Body of pancreas (tissue), 4 donors: Measurements from ENCODE around the gene OR1B1. TPM values are rescaled to one million over a fixed set of nuclear protein-coding genes. Genes with fewer than 3 reads are reported as not detected.
"Not testable (repeated sequence)": the region's sequence is repeated elsewhere in the genome, so short reads cannot be mapped to it uniquely, and the experiment has no call there.

ENCODE experiments used
- ATAC-seq: fragments of 150-250 bp; one replicate; pipeline ENCODE4 v1.9.1; 2016
- DNase-seq, 4 donors: peaks; one replicate each; pipeline ENCODE4 v3.0.0-alpha.2; 2019
- H3K27ac ChIP-seq, 4 donors: fragments of 200-600 bp; sonication (generic); 1 replicate in 3 of 4; 2 replicates in 1 of 4; pipeline versions ENCODE4 v1.5.1 to v1.6.1; 2016 to 2019; ENCODE audit warnings: mild to moderate bottlenecking in 1 of 4, mixed read lengths in 1 of 4, moderate library complexity in 1 of 4
- H3K27me3 ChIP-seq, 2 donors: fragments of 200-600 bp; sonication (generic); one replicate each; pipeline ENCODE4 v1.6.0; 2016; ENCODE audit warnings: mild to moderate bottlenecking in 1 of 2
- H3K36me3 ChIP-seq, 2 donors: fragments of 200-600 bp; sonication (generic); replicated peaks in 1 of 2; 2 replicates each; pipeline ENCODE4 v1.5.1; 2016; ENCODE audit warnings: low read depth in 2 of 2; ENCODE audit not compliant: insufficient read depth in 1 of 2
- H3K4me1 ChIP-seq: fragments of 200-600 bp; sonication (generic); one replicate; pipeline ENCODE4 v1.6.0; 2016
- H3K4me3 ChIP-seq, 2 donors: fragments of 200-600 bp; sonication (generic); 1 replicate in 1 of 2; 2 replicates in 1 of 2; pipeline ENCODE4 v1.5.1; 2016 to 2019
- H3K9me3 ChIP-seq, 3 donors: fragments of 200-600 bp; sonication (generic); 1 replicate in 2 of 3; 2 replicates in 1 of 3; pipeline ENCODE4 v1.5.1; 2016
- POLR2A ChIP-seq, 3 donors: fragments of 450-650 bp; IDR thresholded peaks; one replicate each; pipeline ENCODE4 v1.6.1; 2016; ENCODE audit warnings: antibody characterized with exemption in 3 of 3, mild to moderate bottlenecking in 2 of 3
- WGBS, 2 donors: methylation state at CpG; one replicate each; pipeline ENCODE4 v1.1.5; 2017; 5-methylcytosine and 5-hydroxymethylcytosine counted together
- intact Hi-C: fragments of 100-400 bp; cut with DNase I; formaldehyde crosslinking; loops from one replicate; pipeline ENCODE4 v1.15.1; 2023
- total RNA-seq, 2 donors: library from RNA; depleted of rRNA; stranded (reverse); fragments of >200 nt; gene quantifications; one replicate each; pipeline ENCODE4 v1.1.0, GENCODE V29; 2016
- TF ChIP-seq, protein P1 (sequence below), 7 experiments: fragments of 450-650 bp in 4 of 7; fragments of 200-600 bp in 3 of 7; sonication (generic) in 3 of 7; IDR thresholded peaks; one replicate each; pipeline ENCODE4 v1.5.1; 2016 to 2019; ENCODE audit warnings: antibody characterized with exemption in 7 of 7

OR1B1 gene
- total RNA-seq, 2 donors from 2014 or later, result not detected

DNA sequence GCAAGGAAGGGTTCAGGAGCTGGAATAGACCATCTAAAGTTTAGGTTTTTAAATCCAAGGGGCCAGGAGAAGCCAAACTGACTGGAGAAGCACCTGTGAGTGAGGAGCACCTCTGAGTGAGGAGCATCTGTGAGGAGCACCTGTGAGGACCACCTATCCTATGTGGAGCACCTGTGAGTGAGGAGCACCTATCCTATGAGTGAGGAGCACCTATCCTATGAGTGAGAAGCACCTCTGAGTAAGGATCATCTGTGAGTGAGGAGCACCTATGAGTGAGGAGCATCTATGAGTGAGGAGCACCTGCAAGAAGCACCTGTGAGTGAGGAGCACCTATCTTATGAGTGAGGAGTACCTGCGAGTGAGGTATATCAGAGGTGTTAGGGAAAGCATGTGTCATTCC, 50.8 kb downstream of the OR1B1 start:
- no peak for ATAC-seq
- no peak for DNase-seq
- no peak overlapping the region for H3K27ac ChIP-seq
- no peaks in the 10 kb centered on the region for H3K27me3 ChIP-seq
- intact Hi-C loops, result no loop called here
- no peaks in the 10 kb centered on the region for H3K4me1 ChIP-seq
- H3K36me3 ChIP-seq, result no peaks in the 10 kb centered on the region
- TF ChIP-seq, protein P1, sequence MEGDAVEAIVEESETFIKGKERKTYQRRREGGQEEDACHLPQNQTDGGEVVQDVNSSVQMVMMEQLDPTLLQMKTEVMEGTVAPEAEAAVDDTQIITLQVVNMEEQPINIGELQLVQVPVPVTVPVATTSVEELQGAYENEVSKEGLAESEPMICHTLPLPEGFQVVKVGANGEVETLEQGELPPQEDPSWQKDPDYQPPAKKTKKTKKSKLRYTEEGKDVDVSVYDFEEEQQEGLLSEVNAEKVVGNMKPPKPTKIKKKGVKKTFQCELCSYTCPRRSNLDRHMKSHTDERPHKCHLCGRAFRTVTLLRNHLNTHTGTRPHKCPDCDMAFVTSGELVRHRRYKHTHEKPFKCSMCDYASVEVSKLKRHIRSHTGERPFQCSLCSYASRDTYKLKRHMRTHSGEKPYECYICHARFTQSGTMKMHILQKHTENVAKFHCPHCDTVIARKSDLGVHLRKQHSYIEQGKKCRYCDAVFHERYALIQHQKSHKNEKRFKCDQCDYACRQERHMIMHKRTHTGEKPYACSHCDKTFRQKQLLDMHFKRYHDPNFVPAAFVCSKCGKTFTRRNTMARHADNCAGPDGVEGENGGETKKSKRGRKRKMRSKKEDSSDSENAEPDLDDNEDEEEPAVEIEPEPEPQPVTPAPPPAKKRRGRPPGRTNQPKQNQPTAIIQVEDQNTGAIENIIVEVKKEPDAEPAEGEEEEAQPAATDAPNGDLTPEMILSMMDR (IDR thresholded peaks at IDR 0.05), result no peak
- no peak for TF ChIP-seq POLR2A (IDR thresholded peaks at IDR 0.05)
- WGBS, 2 donors, result 27 to 58% methylated on average over 1 of the region's 1 CpG
- no peaks in the 10 kb centered on the region for H3K9me3 ChIP-seq
- H3K4me3 ChIP-seq, result no peak overlapping the region

DNA sequence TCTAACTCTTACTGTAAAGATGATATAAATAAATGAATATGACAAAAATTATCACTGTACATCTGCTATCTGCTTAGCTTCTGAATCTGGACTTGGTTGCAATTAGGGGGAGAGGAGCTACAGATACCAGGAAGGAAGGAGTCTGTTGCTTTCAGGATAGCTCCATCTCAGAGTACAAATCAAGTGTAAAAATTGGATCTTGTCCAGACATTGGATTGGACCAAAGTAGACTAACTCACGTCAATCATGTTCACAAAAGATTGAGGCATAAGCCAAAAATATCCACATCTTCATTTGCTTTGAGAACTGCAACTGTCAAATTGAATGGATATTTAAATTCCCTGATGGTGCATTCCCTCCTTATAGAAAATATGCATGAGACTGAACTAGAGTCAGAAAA, 51.7 kb downstream of the OR1B1 start:
- H3K27me3 ChIP-seq, result no peaks in the 10 kb centered on the region

DNA sequence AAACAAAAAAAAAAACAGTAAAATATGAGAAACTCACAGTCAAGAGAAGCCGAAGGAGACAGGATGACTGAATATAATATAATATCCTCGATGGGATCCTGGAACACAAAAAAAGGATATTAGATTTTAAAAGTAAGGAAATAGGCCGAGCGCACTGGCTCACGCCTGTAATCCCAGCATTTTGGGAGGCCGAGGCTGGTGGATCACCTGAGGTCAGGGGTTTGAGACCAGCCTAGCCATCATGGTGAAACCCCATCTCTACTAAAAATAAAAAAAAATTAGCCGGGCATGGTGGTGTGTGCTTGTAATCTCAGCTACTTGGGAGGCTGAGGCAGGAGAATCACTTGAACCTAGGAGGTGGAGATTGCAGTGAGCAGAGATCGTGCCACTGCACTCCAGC, 74.1 kb downstream of the OR1B1 start, which contains the start of gene OR1L8:
TSS of gene OR1L8 (minus strand) at position 101 of the 400 bp plus-strand sequence. CDS start 14,907 bp downstream, outside the sequence.
- H3K36me3 ChIP-seq, DNase-seq, H3K27ac ChIP-seq, ATAC-seq, H3K9me3 ChIP-seq, H3K27me3 ChIP-seq, H3K4me1 ChIP-seq, H3K4me3 ChIP-seq, intact Hi-C loops: not testable (repeated sequence)
- 77 to 83% methylated on average over 8 of the region's 8 CpGs for WGBS, 2 donors

More for the DNA sequence above, 51.7 kb downstream of the OR1B1 start:
- Histone ChIP-seq H3K4me3 (no peak overlapping the region), H3K36me3 (no peaks in the 10 kb centered on the region), H3K4me1 (no peaks in the 10 kb centered on the region), H3K9me3 (no peaks in the 10 kb centered on the region), H3K27ac (no peak overlapping the region)
- intact Hi-C loops, result no loop called here
- DNase-seq, result no peak
- TF ChIP-seq, protein P1 (IDR thresholded peaks at IDR 0.05), result no peak
- TF ChIP-seq POLR2A (IDR thresholded peaks at IDR 0.05), result no peak
- no peak for ATAC-seq
- WGBS, 2 donors, result 21 to 37% methylated on average over 1 of the region's 1 CpG

DNA sequence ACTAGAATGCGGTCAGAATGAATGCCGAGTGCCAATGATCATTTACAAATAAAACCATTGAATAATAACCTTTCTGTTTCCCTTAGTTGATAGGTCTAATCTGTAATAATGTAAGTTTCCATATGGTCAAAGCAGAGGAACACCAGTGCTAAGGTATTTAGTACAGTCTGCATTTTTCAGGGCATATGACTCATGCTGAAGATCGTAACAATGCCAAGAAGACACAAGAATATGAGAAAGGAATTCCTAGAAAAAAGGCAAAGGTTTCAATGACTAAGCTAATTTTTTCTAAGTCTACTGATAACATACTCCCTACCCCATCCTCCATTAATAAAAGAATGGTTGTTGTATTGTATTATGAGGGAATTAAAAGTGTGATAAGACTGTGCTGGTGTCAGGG, 77.1 kb downstream of the OR1B1 start:
- TF ChIP-seq, protein P1 (IDR thresholded peaks at IDR 0.05), result no peak
- no peak for TF ChIP-seq POLR2A (IDR thresholded peaks at IDR 0.05)
- no peak overlapping the region for H3K4me3 ChIP-seq
- intact Hi-C loops, result no loop called here
- no peaks in the 10 kb centered on the region for H3K9me3 ChIP-seq
- peaks cover 0 to 3% of the 10 kb centered on the region in 2 donors for H3K27me3 ChIP-seq
- no peaks in the 10 kb centered on the region for H3K36me3 ChIP-seq
- H3K27ac ChIP-seq, result no peak overlapping the region
- ATAC-seq (no peak), DNase-seq (no peak)
- no peaks in the 10 kb centered on the region for H3K4me1 ChIP-seq
- WGBS, 2 donors, result 80 to 82% methylated on average over 3 of the region's 3 CpGs

DNA sequence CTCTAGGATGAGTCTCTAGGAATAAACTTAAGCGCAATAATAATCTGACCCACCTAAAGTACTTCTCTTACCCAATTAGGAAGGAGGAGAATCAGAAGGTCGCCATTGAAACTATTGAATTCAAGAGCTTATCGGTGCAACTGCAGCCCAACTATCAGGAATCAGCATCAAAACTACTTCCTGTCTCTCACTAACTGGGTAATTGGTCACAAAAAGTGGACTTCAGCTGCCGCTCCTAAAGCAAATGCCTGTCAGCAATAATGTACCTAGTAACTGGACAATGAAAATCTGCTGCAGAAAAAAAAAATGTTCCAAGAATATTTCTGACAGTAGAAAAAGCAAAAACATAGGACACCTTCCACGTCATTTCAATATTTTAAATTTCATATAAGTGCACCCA, 77.6 kb downstream of the OR1B1 start:
- no peaks in the 10 kb centered on the region for H3K36me3 ChIP-seq
- H3K27ac ChIP-seq, result no peak overlapping the region
- intact Hi-C loops, result no loop called here
- no peaks in the 10 kb centered on the region for H3K9me3 ChIP-seq
- WGBS, 2 donors, result 61 to 71% methylated on average over 5 of the region's 5 CpGs
- peaks cover 0 to 3% of the 10 kb centered on the region in 2 donors for H3K27me3 ChIP-seq
- DNase-seq (no peak), ATAC-seq (no peak)
- TF ChIP-seq, protein P1 (IDR thresholded peaks at IDR 0.05), result no peak
- TF ChIP-seq POLR2A (IDR thresholded peaks at IDR 0.05), result no peak
- H3K4me3 ChIP-seq, result no peak overlapping the region
- H3K4me1 ChIP-seq, result no peaks in the 10 kb centered on the region

Other genes with a start within 250 kb of the OR1B1 start
- not detected for gene OR1J1, start 179.7 kb downstream of the OR1B1 start, total RNA-seq
- not detected for gene OR1J2, start 146.8 kb downstream of the OR1B1 start, total RNA-seq
- not detected for gene OR1J4, start 138.5 kb downstream of the OR1B1 start, total RNA-seq
- gene OR1N1, start 130.3 kb downstream of the OR1B1 start, total RNA-seq, result not detected
- not detected for gene OR1N2, start 104.5 kb downstream of the OR1B1 start, total RNA-seq
- gene OR1L8, start 74.2 kb downstream of the OR1B1 start, total RNA-seq, result not detected
- not detected for gene OR1Q1, start 42.9 kb downstream of the OR1B1 start, total RNA-seq
- gene OR1L1, start 4.1 kb upstream of the OR1B1 start, total RNA-seq, result not detected
- not detected for gene OR1L3, start 17.5 kb upstream of the OR1B1 start, total RNA-seq
- not detected for gene OR1L4, start 66.4 kb upstream of the OR1B1 start, total RNA-seq
- not detected for gene OR1L6, start 84.7 kb upstream of the OR1B1 start, total RNA-seq
- not detected for gene OR5C1, start 131.3 kb upstream of the OR1B1 start, total RNA-seq
- not detected for gene OR1K1, start 142.5 kb upstream of the OR1B1 start, total RNA-seq
- gene PDCL, start 171.0 kb upstream of the OR1B1 start, total RNA-seq, result 10 to 100 TPM in 1 of 2 donors, 1 to 10 TPM in 1; 4.6 to 11.9 TPM
- 10 to 100 TPM; 19.2 to 24.7 TPM for gene RC3H2, start 247.7 kb upstream of the OR1B1 start, total RNA-seq